HepG2 (cell line): Measurements from ENCODE around the gene LLGL2. TPM values are rescaled to one million over a fixed set of nuclear protein-coding genes. Genes with fewer than 3 reads are reported as not detected.
A peak's percentile ranks its signal among the peaks of the same experiment; 100 is the strongest.

ENCODE experiments used
- KDM5B ChIP-seq: sonication (generic); formaldehyde crosslinking; IDR thresholded peaks from 2 replicates; pipeline ENCODE4 v1.4.0; 2020; ENCODE audit warnings: missing genetic modification reagents, mild to moderate bottlenecking, borderline replicate concordance
- KIAA2018 ChIP-seq: sonication (generic); formaldehyde crosslinking; IDR thresholded peaks from 2 replicates; pipeline ENCODE4 v1.5.0; 2020; ENCODE audit warnings: mild to moderate bottlenecking, missing genetic modification reagents, borderline replicate concordance
- RNF2 ChIP-seq: fragments of 450-650 bp; conservative IDR thresholded peaks from 2 replicates; pipeline ENCODE4 v1.6.1; 2016; ENCODE audit warnings: low read depth
- ZBTB37 ChIP-seq: sonication (generic); formaldehyde crosslinking; IDR thresholded peaks from 2 replicates; pipeline ENCODE4 v1.4.0; 2020; ENCODE audit warnings: mild to moderate bottlenecking, missing genetic modification reagents
- ZNF446 ChIP-seq: sonication (generic); formaldehyde crosslinking; IDR thresholded peaks from 2 replicates; pipeline ENCODE4 v1.5.0; 2020; ENCODE audit warnings: mild to moderate bottlenecking, missing genetic modification reagents
- ZNF607 ChIP-seq: sonication (generic); formaldehyde crosslinking; IDR thresholded peaks from 2 replicates; pipeline ENCODE4 v1.5.1; 2020; ENCODE audit warnings: missing genetic modification reagents, mild to moderate bottlenecking, borderline replicate concordance
- ZNF709 ChIP-seq: sonication (generic); formaldehyde crosslinking; IDR thresholded peaks from 2 replicates; pipeline ENCODE4 v1.5.0; 2020; ENCODE audit warnings: mild to moderate bottlenecking, missing genetic modification reagents
- polyA plus RNA-seq, 8 experiments: library from polyadenylated mRNA; depleted of rRNA in 3 of 8; stranded (reverse) in 7 of 8; unstranded in 1 of 8; fragments of >200 nt; fragmentation: Illumina TruSeq in 4 of 8; extraction: Trizol in 4 of 8; gene quantifications; 2 replicates each; pipeline versions ENCODE4 v1.2.1 to v1.2.3, GENCODE V29; 2011 to 2016; ENCODE audit warnings: low read depth in 4 of 8, missing spikeins in 1 of 8, mixed read lengths in 1 of 8; ENCODE audit not compliant: insufficient read depth in 1 of 8
- total RNA-seq, 5 experiments: library from RNA; depleted of rRNA; stranded (reverse); fragments of >200 nt; fragmentation: Illumina TruSeq; extraction: Trizol; gene quantifications; 2 replicates each; pipeline ENCODE4 v1.2.3, GENCODE V29; 2016; ENCODE audit warnings: low read depth in 1 of 5
- TF ChIP-seq, protein P1 (sequence below): sonication (generic); formaldehyde crosslinking; IDR thresholded peaks from 2 replicates; pipeline ENCODE4 v1.8.0; 2022; ENCODE audit warnings: mild to moderate bottlenecking, missing genetic modification reagents, moderate library complexity
- TF ChIP-seq, protein P2 (sequence below): sonication (generic); formaldehyde crosslinking; IDR thresholded peaks from 2 replicates; pipeline ENCODE4 v1.4.0; 2020; ENCODE audit warnings: missing genetic modification reagents
- TF ChIP-seq, protein P3 (sequence below): sonication (generic); formaldehyde crosslinking; IDR thresholded peaks from 2 replicates; pipeline ENCODE4 v1.8.1; 2023; ENCODE audit warnings: mild to moderate bottlenecking, moderate library complexity, missing genetic modification reagents

LLGL2 gene
- total and polyA plus RNA-seq, 2 of the 13 experiments (the other 11 are each of a cell fraction or from before 2014, with no cell fraction given) = 83.0 to 86.7 TPM

DNA sequence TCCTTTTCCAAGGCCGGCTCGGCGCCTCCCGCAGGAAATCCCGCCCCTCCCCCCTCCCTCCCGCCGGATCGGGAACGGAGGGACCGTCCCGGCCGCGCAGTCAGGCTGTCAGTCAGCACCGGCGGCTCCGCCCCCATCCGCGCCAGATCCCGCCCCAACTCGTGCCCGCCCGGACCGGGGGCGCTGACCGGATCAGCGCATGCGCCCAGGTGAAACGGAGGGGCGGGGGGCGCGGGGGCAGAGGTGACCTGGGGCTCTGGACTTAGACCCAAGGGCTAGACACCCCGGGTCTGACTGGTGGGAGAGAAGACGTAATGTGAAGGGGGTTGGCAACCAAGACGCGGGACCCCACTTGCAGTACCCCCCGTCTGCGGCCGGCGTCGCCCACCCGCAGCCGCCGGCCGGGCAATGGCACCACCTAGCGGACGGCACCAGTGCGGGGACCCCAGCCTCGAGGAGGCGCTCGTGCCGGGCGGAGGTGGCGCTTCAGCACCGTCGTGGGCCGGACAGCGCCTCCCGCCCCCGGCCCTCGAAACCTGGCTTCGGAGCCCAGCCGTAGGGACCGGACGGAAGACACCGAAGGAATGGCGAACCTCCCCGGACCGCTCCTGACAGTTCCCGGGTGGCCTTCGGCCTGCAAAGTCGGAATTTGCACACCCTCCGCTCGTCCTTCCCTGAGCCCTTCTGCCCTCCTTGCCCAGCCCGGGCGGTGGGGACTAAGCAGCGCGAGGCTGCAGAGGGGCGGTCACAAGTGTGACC lies 9.8 kb upstream of the LLGL2 start, which contains the start of gene CASKIN2 (continued):
- TF ChIP-seq, protein P1, sequence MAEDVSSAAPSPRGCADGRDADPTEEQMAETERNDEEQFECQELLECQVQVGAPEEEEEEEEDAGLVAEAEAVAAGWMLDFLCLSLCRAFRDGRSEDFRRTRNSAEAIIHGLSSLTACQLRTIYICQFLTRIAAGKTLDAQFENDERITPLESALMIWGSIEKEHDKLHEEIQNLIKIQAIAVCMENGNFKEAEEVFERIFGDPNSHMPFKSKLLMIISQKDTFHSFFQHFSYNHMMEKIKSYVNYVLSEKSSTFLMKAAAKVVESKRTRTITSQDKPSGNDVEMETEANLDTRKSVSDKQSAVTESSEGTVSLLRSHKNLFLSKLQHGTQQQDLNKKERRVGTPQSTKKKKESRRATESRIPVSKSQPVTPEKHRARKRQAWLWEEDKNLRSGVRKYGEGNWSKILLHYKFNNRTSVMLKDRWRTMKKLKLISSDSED (CRISPR knock-in tag) = no peak
- TF ChIP-seq, protein P2, sequence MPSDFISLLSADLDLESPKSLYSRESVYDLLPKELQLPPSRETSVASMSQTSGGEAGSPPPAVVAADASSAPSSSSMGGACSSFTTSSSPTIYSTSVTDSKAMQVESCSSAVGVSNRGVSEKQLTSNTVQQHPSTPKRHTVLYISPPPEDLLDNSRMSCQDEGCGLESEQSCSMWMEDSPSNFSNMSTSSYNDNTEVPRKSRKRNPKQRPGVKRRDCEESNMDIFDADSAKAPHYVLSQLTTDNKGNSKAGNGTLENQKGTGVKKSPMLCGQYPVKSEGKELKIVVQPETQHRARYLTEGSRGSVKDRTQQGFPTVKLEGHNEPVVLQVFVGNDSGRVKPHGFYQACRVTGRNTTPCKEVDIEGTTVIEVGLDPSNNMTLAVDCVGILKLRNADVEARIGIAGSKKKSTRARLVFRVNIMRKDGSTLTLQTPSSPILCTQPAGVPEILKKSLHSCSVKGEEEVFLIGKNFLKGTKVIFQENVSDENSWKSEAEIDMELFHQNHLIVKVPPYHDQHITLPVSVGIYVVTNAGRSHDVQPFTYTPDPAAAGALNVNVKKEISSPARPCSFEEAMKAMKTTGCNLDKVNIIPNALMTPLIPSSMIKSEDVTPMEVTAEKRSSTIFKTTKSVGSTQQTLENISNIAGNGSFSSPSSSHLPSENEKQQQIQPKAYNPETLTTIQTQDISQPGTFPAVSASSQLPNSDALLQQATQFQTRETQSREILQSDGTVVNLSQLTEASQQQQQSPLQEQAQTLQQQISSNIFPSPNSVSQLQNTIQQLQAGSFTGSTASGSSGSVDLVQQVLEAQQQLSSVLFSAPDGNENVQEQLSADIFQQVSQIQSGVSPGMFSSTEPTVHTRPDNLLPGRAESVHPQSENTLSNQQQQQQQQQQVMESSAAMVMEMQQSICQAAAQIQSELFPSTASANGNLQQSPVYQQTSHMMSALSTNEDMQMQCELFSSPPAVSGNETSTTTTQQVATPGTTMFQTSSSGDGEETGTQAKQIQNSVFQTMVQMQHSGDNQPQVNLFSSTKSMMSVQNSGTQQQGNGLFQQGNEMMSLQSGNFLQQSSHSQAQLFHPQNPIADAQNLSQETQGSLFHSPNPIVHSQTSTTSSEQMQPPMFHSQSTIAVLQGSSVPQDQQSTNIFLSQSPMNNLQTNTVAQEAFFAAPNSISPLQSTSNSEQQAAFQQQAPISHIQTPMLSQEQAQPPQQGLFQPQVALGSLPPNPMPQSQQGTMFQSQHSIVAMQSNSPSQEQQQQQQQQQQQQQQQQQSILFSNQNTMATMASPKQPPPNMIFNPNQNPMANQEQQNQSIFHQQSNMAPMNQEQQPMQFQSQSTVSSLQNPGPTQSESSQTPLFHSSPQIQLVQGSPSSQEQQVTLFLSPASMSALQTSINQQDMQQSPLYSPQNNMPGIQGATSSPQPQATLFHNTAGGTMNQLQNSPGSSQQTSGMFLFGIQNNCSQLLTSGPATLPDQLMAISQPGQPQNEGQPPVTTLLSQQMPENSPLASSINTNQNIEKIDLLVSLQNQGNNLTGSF (CRISPR knock-in tag) = peak; percentile 97
- TF ChIP-seq ZBTB37 (peak; percentile 81), ZNF607 (CRISPR knock-in tag) (peak; percentile 99), ZNF446 (CRISPR knock-in tag) (peak; percentile 99), RNF2 (peak; percentile 67; the same call in 1 of the 2 replicates), ZNF709 (peak; percentile 99), KIAA2018 (peak; percentile 87; the same call in 1 of the 2 replicates), KDM5B (CRISPR knock-in tag) (peak; percentile 99)
- TF ChIP-seq, protein P3, sequence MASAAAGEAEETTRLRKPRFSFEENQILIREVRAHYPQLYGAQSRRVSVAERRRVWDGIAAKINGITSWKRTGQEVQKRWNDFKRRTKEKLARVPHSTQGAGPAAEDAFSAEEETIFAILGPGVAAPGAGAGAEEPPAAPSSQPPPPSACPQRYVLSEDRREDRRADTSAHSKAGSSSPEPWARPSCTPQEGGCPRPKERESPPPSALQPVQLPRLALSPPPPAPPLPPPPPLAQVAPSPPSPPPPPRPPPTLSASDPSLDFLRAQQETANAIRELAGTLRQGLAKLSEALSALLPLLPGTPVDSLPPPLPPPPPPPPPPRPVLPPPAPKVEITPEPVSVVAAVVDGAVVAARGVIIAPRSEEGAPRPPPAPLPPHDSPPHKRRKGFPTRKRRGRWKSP (CRISPR knock-in tag) = peak; percentile 80
